IMR-90 (cell line): ENCODE measurements around the gene MATK.

Source experiments
- BHLHE40 ChIP-seq: fragments of 150-350 bp; IDR thresholded peaks from 2 replicates; pipeline ENCODE4 v1.6.1; 2016; ENCODE audit warnings: mild to moderate bottlenecking, low read depth, low read length
- CHD1 ChIP-seq: IDR thresholded peaks from 2 replicates; pipeline ENCODE4 v1.6.1; 2012; ENCODE audit warnings: low read depth, low read length, improper control_type of control experiment
- FOS ChIP-seq: fragments of 150-350 bp; IDR thresholded peaks from 2 replicates; pipeline ENCODE4 v1.6.1; 2016; ENCODE audit warnings: low read depth, low read length
- MXI1 ChIP-seq: IDR thresholded peaks from 2 replicates; pipeline ENCODE4 v1.6.1; 2012; ENCODE audit warnings: low read depth, mild to moderate bottlenecking, low read length, moderate library complexity, borderline replicate concordance
- NFE2L2 ChIP-seq: fragments of 150-350 bp; IDR thresholded peaks from 2 replicates; pipeline ENCODE4 v1.6.1; 2016; ENCODE audit warnings: low read depth, mild to moderate bottlenecking, low read length
- POLR2A ChIP-seq: IDR thresholded peaks from 2 replicates; pipeline ENCODE4 v1.6.1; 2012; ENCODE audit warnings: mild to moderate bottlenecking, low read depth, low read length
- RAD21 ChIP-seq: IDR thresholded peaks from 2 replicates; pipeline ENCODE4 v1.6.1; 2012; ENCODE audit warnings: low read length, improper control_type of control experiment
- RCOR1 ChIP-seq: IDR thresholded peaks from 2 replicates; pipeline ENCODE4 v1.6.1; 2012; ENCODE audit warnings: mild to moderate bottlenecking, low read length, improper control_type of control experiment; ENCODE audit not compliant: insufficient replicate concordance
- RFX5 ChIP-seq: IDR thresholded peaks from 2 replicates; pipeline ENCODE4 v1.8.0; 2012; ENCODE audit warnings: low read depth, mild to moderate bottlenecking, low read length, moderate library complexity
- TF ChIP-seq, protein P1 (sequence below): conservative IDR thresholded peaks from 2 replicates; pipeline ENCODE4 v1.5.1; 2012; ENCODE audit warnings: mild to moderate bottlenecking, low read depth, low read length, improper control_type of control experiment
- TF ChIP-seq, protein P2 (sequence below): fragments of 150-350 bp; IDR thresholded peaks from 2 replicates; pipeline ENCODE4 v1.6.1; 2017; ENCODE audit warnings: mild to moderate bottlenecking, antibody characterized with exemption, low read length, low read depth

GRCh38 chr19:3790941-3791340 is 4.8 kb upstream of the MATK start:
- TF ChIP-seq, protein P1, sequence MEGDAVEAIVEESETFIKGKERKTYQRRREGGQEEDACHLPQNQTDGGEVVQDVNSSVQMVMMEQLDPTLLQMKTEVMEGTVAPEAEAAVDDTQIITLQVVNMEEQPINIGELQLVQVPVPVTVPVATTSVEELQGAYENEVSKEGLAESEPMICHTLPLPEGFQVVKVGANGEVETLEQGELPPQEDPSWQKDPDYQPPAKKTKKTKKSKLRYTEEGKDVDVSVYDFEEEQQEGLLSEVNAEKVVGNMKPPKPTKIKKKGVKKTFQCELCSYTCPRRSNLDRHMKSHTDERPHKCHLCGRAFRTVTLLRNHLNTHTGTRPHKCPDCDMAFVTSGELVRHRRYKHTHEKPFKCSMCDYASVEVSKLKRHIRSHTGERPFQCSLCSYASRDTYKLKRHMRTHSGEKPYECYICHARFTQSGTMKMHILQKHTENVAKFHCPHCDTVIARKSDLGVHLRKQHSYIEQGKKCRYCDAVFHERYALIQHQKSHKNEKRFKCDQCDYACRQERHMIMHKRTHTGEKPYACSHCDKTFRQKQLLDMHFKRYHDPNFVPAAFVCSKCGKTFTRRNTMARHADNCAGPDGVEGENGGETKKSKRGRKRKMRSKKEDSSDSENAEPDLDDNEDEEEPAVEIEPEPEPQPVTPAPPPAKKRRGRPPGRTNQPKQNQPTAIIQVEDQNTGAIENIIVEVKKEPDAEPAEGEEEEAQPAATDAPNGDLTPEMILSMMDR: no peak
- TF ChIP-seq POLR2A: no peak
- no peak for TF ChIP-seq FOS
- TF ChIP-seq MXI1: no peak
- no peak for TF ChIP-seq RCOR1
- TF ChIP-seq RFX5: no peak
- no peak for TF ChIP-seq BHLHE40
- no peak for TF ChIP-seq RAD21
- no peak for TF ChIP-seq NFE2L2
- no peak for TF ChIP-seq CHD1
- TF ChIP-seq, protein P2, sequence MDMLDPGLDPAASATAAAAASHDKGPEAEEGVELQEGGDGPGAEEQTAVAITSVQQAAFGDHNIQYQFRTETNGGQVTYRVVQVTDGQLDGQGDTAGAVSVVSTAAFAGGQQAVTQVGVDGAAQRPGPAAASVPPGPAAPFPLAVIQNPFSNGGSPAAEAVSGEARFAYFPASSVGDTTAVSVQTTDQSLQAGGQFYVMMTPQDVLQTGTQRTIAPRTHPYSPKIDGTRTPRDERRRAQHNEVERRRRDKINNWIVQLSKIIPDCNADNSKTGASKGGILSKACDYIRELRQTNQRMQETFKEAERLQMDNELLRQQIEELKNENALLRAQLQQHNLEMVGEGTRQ: no peak
